OCI-LY7 (cell line): Measurements from ENCODE around the gene CAB39. TPM values are rescaled to one million over a fixed set of nuclear protein-coding genes. Genes with fewer than 3 reads are reported as not detected.

Experiments
- BruUV-seq: library from RNA; stranded (reverse); fragments of 400-500 nt; replicated peaks from 2 replicates; lab custom pipeline; 2021; lab: Mats Ljungman, UMichigan
- CTCF ChIA-PET: fragments of 300-600 bp; sonication (Branson Sonifier 250); formaldehyde crosslinking; loops from one replicate; lab custom pipeline; 2022; ENCODE audit warnings: antibody characterized with exemption; ENCODE audit not compliant: unreplicated experiment; lab: Charles Lee
- POLR2A ChIA-PET: fragments of 300-600 bp; sonication (Branson Sonifier 250); formaldehyde crosslinking; loops from one replicate; lab custom pipeline; 2022; ENCODE audit warnings: antibody characterized with exemption; lab: Charles Lee
- DNase-seq: peaks from one replicate; pipeline ENCODE4 v3.0.0-alpha.2; 2015; ENCODE audit warnings: low spot score
- H2AFZ ChIP-seq: fragments of 200-600 bp; sonication (generic), shearing (Covaris generic); 2 replicates; pipeline ENCODE4 v1.6.1; 2014; ENCODE audit warnings: mild to moderate bottlenecking, antibody characterized with exemption, low read length, moderate library complexity
- H3K27ac ChIP-seq: fragments of 200-600 bp; sonication (generic); 2 replicates; pipeline ENCODE4 v1.5.1; 2014; ENCODE audit warnings: mixed run types, low read depth, mild to moderate bottlenecking, moderate library complexity, low read length, inconsistent platforms; ENCODE audit not compliant: poor library complexity, severe bottlenecking
- H3K36me3 ChIP-seq: fragments of 200-600 bp; sonication (generic); 2 replicates; pipeline ENCODE4 v1.6.1; 2014; ENCODE audit warnings: mild to moderate bottlenecking, antibody characterized with exemption, low read length, moderate library complexity, mixed read lengths; ENCODE audit not compliant: insufficient read depth
- H3K4me1 ChIP-seq: fragments of 200-600 bp; sonication (generic); 2 replicates; pipeline ENCODE4 v1.5.1; 2014; ENCODE audit warnings: mild to moderate bottlenecking, low read length; ENCODE audit not compliant: insufficient read depth, poor library complexity, severe bottlenecking
- H3K4me2 ChIP-seq: fragments of 200-600 bp; sonication (generic); 2 replicates; pipeline ENCODE4 v1.6.1; 2014; ENCODE audit warnings: mild to moderate bottlenecking, low read length
- H3K4me3 ChIP-seq: fragments of 200-600 bp; sonication (generic); 2 replicates; pipeline ENCODE4 v1.5.1; 2014; ENCODE audit warnings: mild to moderate bottlenecking, low read depth, low read length; ENCODE audit not compliant: poor library complexity, severe bottlenecking
- H3K79me2 ChIP-seq: fragments of 200-600 bp; sonication (generic); 2 replicates; pipeline ENCODE4 v1.6.1; 2016; ENCODE audit warnings: low read depth, mild to moderate bottlenecking, low read length, moderate library complexity, mixed read lengths; ENCODE audit not compliant: insufficient read depth
- H3K9me2 ChIP-seq: fragments of 200-600 bp; sonication (generic); 2 replicates; pipeline ENCODE4 v1.6.1; 2016; ENCODE audit warnings: mild to moderate bottlenecking, low read length, mixed read lengths; ENCODE audit not compliant: insufficient read depth
- H3K9me3 ChIP-seq: fragments of 200-600 bp; sonication (generic); 2 replicates; pipeline ENCODE4 v1.6.1; 2014; ENCODE audit warnings: mild to moderate bottlenecking, mixed run types, low read length, mixed read lengths
- H4K20me1 ChIP-seq: fragments of 200-600 bp; sonication (generic); 2 replicates; pipeline ENCODE4 v1.6.1; 2014; ENCODE audit warnings: mild to moderate bottlenecking, antibody characterized with exemption, low read length, moderate library complexity, mixed read lengths; ENCODE audit not compliant: insufficient read depth
- CTCF ChIP-seq: fragments of 200-600 bp; sonication (generic); conservative IDR thresholded peaks from 2 replicates; pipeline ENCODE4 v1.5.1; 2014; ENCODE audit warnings: mild to moderate bottlenecking, antibody characterized with exemption, low read length, moderate library complexity, mixed read lengths
- EZH2phosphoT487 ChIP-seq: fragments of 200-600 bp; sonication (generic); IDR thresholded peaks from 2 replicates; pipeline ENCODE4 v1.6.1; 2018; ENCODE audit warnings: low read depth, borderline replicate concordance, mild to moderate bottlenecking, mixed run types, antibody characterized with exemption, low read length, moderate library complexity, mixed read lengths
- intact Hi-C: fragments of 100-400 bp; cut with micrococcal nuclease; formaldehyde crosslinking; loops from one replicate; pipeline ENCODE4 v1.10.0; 2022; ENCODE audit not compliant: unreplicated experiment
- total RNA-seq, 2 experiments: library from RNA; depleted of rRNA in 1 of 2; stranded (reverse); fragments of >200 nt in 1 of 2; shearing (Covaris generic) in 1 of 2; gene quantifications; 2 replicates each; pipeline ENCODE4 v1.2.3, GENCODE V29; 2014 to 2022

The CAB39 gene
- total RNA-seq, 2 experiments from 2014 or later: 39.3 to 53.4 TPM

DNA sequence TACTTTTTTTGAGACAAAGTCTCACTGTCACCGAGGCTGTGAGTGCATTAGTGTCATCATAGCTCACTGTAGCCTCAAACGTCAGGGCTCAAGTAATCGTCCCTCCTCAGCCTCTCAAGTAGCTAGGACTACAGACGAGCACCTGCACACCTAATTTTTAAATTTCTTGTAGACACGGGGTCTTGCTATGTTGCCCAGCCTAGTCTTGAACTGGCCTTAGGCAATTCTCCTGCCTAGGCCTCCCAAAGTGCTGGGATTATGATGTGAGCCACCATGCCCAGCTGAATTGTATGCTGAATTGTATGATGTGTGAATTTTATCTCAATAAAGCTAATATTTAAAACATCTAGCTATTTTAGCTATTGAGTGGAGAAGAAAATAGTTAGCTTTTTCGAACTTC, 18.9 kb downstream of the CAB39 start:
- BruUV-seq: no TSS peak
- TF ChIP-seq EZH2phosphoT487: no peak
- no peak for TF ChIP-seq CTCF

GRCh38 chr2:230732914-230733401, 20.3 kb downstream of the CAB39 start:
- no peak overlapping the region for H3K4me2 ChIP-seq
- POLR2A ChIA-PET: interaction anchor here (0.7 to 1.9 kb wide), 2 partner anchors 10 to 12 kb away, joined by 3 to 7 read pairs; no protein-coding TSS in a partner anchor
- H3K4me1 ChIP-seq: peaks cover 30% of the 10 kb centered on the region
- peaks cover 16% of the 10 kb centered on the region; the same call in 1 of the 2 replicates for H4K20me1 ChIP-seq
- CTCF ChIA-PET: no interaction called here
- DNase-seq: no peak
- no peaks in the 10 kb centered on the region for H3K9me2 ChIP-seq
- intact Hi-C loops: no loop called here
- BruUV-seq: no TSS peak
- no peaks in the 10 kb centered on the region for H3K9me3 ChIP-seq
- peaks cover 74% of the 10 kb centered on the region; the same call in 1 of the 2 replicates for H3K79me2 ChIP-seq
- TF ChIP-seq EZH2phosphoT487: no peak
- TF ChIP-seq CTCF: no peak
- peaks cover 11% of the 10 kb centered on the region for H3K36me3 ChIP-seq
- H3K27ac ChIP-seq: no peak overlapping the region
- no peak overlapping the region for H3K4me3 ChIP-seq
- H2AFZ ChIP-seq: no peak overlapping the region

More for the DNA sequence above, 18.9 kb downstream of the CAB39 start:
- DNase-seq: no peak
- no peak overlapping the region for H2AFZ ChIP-seq
- H4K20me1 ChIP-seq: peaks cover 8% of the 10 kb centered on the region; the same call in 1 of the 2 replicates
- H3K9me3 ChIP-seq: no peaks in the 10 kb centered on the region
- peaks cover 15% of the 10 kb centered on the region for H3K36me3 ChIP-seq
- no peak overlapping the region for H3K4me2 ChIP-seq
- no peaks in the 10 kb centered on the region for H3K9me2 ChIP-seq
- ChIA-PET POLR2A (interaction anchor here (0.7 to 1.1 kb wide), 7 partner anchors 9 to 298 kb away, joined by 3 to 4 read pairs (median 3); no protein-coding TSS in a partner anchor), CTCF (no interaction called here)
- H3K27ac ChIP-seq: no peak overlapping the region
- H3K79me2 ChIP-seq: peaks cover 70% of the 10 kb centered on the region; the same call in 1 of the 2 replicates
- no peak overlapping the region for H3K4me3 ChIP-seq
- H3K4me1 ChIP-seq: peaks cover 16% of the 10 kb centered on the region
- intact Hi-C loops: no loop called here
